Middle frontal gyrus (tissue), 1 donor: ENCODE results near the gene ZNF845.
"Not testable (repeated sequence)": the region's sequence is repeated elsewhere in the genome, so short reads cannot be mapped to it uniquely, and the experiment has no call there.

Experiments
- DNase-seq: peaks from one replicate; pipeline ENCODE4 v3.0.0-alpha.2; 2015; ENCODE audit warnings: low spot score; ENCODE audit errors: extremely low spot score

Gene ZNF845

DNA sequence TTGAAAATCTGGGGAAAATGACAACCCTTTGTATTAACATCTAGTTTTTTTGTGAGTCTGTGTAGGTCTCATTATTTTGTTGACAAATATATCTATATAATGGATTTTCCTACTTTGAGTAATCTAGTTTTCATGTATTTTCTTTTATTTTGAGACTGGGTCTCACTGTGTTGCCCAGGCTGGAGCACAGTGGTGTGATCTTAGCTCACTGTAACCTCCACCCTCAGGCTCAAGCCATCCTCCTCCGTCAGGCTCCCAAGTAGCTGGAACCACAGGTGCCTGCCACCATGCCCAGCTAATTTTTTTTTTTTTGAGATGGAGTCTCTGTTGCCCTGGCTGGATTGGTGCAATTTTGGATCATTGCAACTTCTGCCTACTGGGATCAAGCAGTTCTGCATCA, 41.2 kb downstream of the ZNF845 start:
- DNase-seq = no peak

DNA sequence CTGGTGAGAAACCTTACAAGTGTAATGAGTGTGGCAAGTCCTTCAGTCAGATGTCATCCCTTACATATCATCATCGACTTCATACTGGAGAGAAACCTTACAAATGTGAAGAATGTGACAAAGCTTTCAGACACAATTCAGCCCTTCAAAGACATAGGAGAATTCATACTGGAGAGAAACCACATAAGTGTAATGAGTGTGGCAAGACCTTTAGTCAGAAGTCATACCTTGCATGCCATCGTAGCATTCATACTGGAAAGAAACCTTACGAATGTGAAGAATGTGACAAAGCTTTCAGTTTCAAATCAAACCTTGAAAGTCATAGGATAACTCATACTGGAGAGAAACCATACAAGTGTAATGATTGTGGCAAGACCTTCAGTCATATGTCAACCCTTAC, 47.8 kb downstream of the ZNF845 start:
- no peak for DNase-seq

DNA sequence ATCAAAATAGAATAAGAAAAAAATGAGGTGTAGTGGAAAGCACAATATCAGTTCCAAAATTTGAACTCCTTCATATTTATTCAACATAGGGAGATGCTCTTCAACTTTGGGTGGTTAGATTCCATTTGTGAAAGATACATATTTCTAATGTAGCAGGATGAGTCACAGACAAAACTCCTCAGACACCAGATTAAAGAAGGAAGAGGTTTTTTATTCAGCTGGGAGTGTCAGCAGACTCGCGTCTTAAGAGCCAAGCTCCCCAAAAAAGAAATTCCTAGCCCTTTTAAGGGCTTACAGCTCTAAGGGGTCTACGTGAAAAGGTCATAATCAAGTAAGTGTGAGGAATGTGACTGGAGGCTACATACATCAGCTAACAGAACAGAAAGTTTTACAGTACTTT, 54.6 kb downstream of the ZNF845 start:
- DNase-seq = no peak

DNA sequence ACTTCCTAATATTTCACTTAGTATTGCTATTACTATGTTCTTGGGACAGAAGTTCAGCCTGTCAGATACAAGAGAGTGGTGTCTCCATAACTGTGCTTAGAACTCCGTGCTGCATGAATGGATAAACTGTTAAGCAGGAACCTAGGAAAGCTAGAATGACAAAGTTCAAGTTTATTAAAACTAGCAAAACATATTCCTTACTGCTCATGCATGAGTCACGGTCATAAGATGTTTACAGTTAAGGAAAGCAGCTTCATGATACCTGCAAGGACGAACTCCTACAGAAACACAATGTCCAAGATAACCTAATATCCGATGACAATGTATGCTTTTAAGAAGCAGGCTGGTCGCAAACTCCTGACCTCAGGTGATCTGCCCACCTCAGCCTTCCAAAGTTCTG, 55.4 kb downstream of the ZNF845 start:
- DNase-seq = no peak

DNA sequence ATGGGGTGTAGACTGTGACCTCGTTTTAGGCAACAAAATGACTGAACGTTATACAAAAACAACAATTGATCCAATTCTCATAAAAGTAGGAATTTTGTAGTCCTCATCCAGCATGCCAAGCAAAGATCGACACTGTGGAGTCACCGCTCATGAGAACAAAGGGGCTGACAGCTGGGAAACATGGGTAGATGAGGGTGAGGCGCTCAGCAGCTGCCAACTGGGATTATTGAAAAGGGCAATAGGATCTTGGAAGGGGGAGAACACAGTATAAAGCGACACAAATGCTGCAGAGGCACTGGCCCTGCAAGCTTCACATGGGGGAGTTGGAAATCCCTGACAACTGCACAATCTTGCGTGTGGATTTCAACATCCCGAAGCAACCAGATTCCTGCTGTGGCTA, 56.0 kb downstream of the ZNF845 start:
- DNase-seq = no peak

DNA sequence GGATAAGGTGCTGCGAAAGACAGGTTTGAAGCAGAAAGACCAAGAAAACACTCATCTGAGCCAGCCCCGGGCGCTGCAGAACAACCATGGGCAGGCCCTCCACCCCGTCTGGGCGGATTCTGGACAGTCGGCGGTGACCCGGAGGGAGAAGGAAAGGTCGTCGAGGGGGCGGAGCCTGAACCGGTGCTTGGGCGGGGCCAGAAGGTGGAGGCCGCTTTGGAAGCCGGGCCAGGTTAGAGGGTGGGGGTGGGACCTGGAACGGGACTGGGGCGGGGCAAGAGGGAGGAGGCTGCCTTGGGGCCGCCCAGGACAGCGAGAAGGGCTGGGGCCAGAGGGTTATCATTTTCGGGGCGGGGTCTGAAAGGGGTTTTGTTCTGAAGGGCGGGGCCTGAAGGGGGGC, 56.4 kb downstream of the ZNF845 start:
- no peak for DNase-seq

DNA sequence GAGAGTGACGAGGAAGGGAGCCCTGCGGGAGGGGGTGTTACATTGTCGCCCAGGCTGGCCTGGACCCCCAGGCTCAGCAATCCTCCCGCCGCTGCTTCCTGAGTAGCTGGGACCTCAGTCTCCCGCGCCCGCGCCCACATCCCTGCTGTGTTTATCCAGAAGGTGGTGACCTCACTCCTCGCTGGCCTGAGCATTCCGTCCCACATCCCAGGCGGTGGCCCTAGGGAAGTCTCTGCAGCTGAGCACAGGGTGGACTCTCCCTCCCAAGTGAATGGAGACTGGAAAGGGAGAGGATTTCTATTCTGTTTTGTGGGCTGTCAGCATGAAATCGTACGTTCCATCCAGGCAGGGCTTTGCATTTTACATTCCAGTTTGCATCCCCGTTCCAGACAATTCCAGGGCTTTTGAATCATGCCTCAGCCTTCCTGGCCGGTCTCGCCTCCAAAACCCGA, 61.0 kb downstream of the ZNF845 start:
- DNase-seq = no peak

DNA sequence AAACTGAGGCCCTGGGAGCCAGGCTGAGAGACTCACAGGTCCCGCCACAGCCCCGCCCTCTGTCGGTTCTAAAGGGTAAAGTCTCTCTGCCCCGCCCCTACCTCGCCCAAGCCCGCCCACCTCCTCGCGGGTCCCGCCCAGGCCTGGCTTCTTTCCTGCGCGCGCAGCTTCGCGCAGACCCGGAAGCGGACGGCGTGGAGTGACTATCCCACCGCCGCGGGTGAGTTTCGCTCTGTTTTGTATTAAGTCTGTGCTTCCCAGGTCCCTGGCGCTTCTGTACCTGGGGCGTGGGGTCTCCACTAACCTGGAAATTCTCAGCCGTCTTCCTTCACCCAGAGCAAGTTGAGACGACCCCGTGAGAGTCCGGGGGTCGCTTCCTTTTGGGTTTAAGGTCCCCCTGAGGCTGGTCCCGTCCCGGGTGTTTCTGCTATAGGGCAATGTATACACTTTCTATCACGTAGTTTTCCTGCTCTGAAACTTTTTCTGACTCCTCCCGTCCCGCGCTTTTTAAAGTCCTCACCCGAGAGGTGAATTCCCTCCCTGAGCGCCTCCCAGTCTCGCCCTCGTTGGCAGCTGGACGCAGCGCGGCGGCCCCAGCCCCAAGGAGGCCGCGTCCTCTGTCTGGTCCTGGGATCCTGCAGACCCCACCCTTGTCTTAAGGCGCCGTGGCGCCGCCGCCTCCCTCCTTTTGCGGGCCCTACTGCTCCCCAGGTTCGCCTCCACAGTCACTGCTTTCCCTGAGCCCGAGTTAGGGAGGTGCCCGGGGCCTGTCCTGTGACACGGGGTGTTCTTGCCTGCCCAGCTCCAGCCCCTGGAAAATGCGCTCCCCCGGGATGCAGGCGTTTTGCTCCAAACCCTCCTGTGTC, 61.7 kb downstream of the ZNF845 start, which contains the start of gene ZNF765:
TSS of gene ZNF765 (plus strand) at position 176 of the 866 bp plus-strand sequence. CDS start 2,867 bp downstream, outside the sequence.
- DNase-seq = peak; percentile 61

DNA sequence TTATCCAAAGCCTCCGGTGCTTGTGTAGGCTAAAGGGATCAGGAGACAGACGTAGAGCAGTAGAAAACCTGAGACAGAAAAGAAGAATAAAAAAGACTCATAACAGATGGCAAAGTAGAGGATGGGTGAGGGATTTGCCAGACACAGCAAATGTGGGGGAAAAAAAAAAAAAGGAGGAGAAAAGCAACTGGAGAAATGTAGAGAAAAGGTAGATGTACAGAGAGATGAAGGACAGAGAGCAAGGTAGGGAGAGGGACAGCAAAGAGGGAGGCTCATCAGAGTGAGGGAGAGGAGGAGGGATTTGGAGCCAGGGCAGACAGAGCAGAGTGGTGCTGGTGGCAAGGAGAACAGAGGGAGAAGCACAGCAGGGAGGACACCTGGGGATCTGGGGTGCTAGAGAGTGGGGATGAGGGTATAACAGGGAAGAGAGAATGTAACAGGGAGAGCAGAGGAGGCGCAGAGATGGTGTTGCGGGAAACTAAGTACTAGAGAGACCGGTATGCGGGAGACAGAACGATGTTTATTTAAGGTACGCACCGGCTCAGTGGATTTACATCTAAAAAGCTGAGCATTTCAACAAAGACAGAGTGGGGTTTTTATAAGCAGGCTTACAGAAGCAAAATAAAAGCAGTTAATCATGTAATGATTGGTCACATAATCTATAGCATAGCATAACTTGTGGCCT, 62.4 kb downstream of the ZNF845 start:
- DNase-seq = not testable (repeated sequence)

DNA sequence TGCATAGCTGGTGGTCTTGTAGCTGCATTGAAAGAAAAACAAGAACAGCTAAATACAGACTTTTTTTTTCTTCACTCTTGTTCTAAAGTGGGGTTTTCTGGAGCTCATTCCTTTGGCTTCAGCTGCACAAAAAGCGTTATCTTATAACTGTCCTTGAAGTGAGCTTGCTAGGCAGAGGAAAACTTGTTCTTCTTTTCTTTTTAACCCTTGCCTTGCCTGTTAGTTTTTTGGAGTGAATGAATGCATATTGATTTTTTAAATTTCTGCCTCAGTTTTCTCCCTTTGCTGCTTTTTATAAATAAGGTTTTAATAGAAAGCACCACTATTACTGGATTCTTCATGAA, 62.9 kb downstream of the ZNF845 start:
- no peak for DNase-seq

DNA sequence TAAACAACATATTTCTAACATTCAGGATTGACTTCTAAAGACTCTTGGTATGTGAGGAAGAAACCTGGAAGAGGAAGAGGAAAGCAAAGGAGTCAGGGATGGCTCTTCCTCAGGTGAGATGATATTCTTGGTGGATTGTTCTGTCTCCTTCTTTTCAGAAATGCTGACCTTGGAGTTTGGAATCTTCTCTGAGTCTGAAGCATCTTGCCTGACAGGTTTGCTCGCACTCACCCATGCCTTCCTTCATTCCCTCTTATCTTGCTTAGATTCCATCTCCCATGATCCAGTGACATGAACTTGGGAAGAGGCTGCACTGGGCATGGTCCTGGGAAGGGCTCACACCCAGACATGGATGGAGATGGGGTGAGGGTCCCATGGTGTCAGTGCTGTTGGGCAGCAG, 64.4 kb downstream of the ZNF845 start:
- not testable (repeated sequence) for DNase-seq
